Sigmoid colon (tissue), 7 donors: ENCODE data around the gene C7. TPM values are rescaled to one million over a fixed set of nuclear protein-coding genes. Genes with fewer than 3 reads are reported as not detected.
"Not testable (repeated sequence)": the region's sequence is repeated elsewhere in the genome, so short reads cannot be mapped to it uniquely, and the experiment has no call there.

ENCODE experiments used
- DNase-seq: peaks from one replicate; pipeline ENCODE4 v3.0.0-alpha.2; 2019
- H3K27ac ChIP-seq, 4 donors: fragments of 200-600 bp; sonication (generic); one replicate each; pipeline ENCODE4 v1.5.1; 2016 to 2019; ENCODE audit warnings: mild to moderate bottlenecking in 1 of 4
- H3K27me3 ChIP-seq, 3 donors: fragments of 200-600 bp; sonication (generic); one replicate each; pipeline ENCODE4 v1.5.1; 2019; ENCODE audit warnings: mild to moderate bottlenecking in 1 of 3
- H3K36me3 ChIP-seq, 4 donors: fragments of 200-600 bp; sonication (generic); one replicate each; pipeline ENCODE4 v1.5.1; 2016 to 2019
- H3K4me1 ChIP-seq, 4 donors: fragments of 200-600 bp; sonication (generic); one replicate each; pipeline ENCODE4 v1.5.1; 2017 to 2019
- H3K4me3 ChIP-seq, 4 donors: fragments of 200-600 bp; sonication (generic); one replicate each; pipeline ENCODE4 v1.5.1; 2017 to 2019; ENCODE audit warnings: mild to moderate bottlenecking in 2 of 4, moderate library complexity in 1 of 4
- H3K9me3 ChIP-seq, 4 donors: fragments of 200-600 bp in 3 of 4; sonication (generic) in 3 of 4; one replicate each; pipeline versions ENCODE4 v1.5.1 to v1.6.1; 2013 to 2019
- EP300 ChIP-seq, 4 donors: sonication (generic); formaldehyde crosslinking; IDR thresholded peaks; one replicate each; pipeline ENCODE4 v1.6.1; 2017; ENCODE audit warnings: antibody characterized with exemption in 4 of 4
- POLR2A ChIP-seq, 2 donors: fragments of 450-650 bp; IDR thresholded peaks; one replicate each; pipeline ENCODE4 v1.6.1; 2016; ENCODE audit warnings: antibody characterized with exemption in 2 of 2, mild to moderate bottlenecking in 2 of 2, moderate library complexity in 2 of 2
- POLR2AphosphoS5 ChIP-seq, 4 donors: sonication (generic); formaldehyde crosslinking; IDR thresholded peaks; one replicate each; pipeline ENCODE4 v1.6.1; 2017; ENCODE audit warnings: antibody characterized with exemption in 4 of 4
- WGBS, 2 donors: extraction: QIAGEN DNeasy Blood & Tissue Kit; methylation state at CpG; one replicate each; pipeline ENCODE4 v1.1.7; 2013; 5-methylcytosine and 5-hydroxymethylcytosine counted together
- intact Hi-C: fragments of 100-400 bp; cut with DNase I; formaldehyde crosslinking; loops from one replicate; pipeline ENCODE4 v1.15.1; 2023
- polyA plus RNA-seq, 3 donors: library from polyadenylated mRNA; stranded (reverse); fragments of 200-250 nt; gene quantifications; one replicate each; pipeline ENCODE4 v1.2.3, GENCODE V29; 2013
- total RNA-seq, 4 donors: library from RNA; depleted of rRNA; stranded (reverse); fragments of >200 nt; gene quantifications; one replicate each; pipeline ENCODE4 v1.1.0, GENCODE V29; 2016
- TF ChIP-seq, protein P1 (sequence below), 4 experiments: fragments of 450-650 bp in 3 of 4; fragments of 200-600 bp in 1 of 4; IDR thresholded peaks; one replicate each; pipeline ENCODE4 v1.5.1; 2016 to 2019; ENCODE audit warnings: antibody characterized with exemption in 4 of 4, mild to moderate bottlenecking in 3 of 4, moderate library complexity in 2 of 4
- donor health status: healthy with polysubstance abuse.
- donor health status: Bipolar disorder and iron deficiency.
- donor health status: healthy.

C7 gene
- total and polyA plus RNA-seq, 7 donors: 6.2 to 799 (median 267) TPM

DNA sequence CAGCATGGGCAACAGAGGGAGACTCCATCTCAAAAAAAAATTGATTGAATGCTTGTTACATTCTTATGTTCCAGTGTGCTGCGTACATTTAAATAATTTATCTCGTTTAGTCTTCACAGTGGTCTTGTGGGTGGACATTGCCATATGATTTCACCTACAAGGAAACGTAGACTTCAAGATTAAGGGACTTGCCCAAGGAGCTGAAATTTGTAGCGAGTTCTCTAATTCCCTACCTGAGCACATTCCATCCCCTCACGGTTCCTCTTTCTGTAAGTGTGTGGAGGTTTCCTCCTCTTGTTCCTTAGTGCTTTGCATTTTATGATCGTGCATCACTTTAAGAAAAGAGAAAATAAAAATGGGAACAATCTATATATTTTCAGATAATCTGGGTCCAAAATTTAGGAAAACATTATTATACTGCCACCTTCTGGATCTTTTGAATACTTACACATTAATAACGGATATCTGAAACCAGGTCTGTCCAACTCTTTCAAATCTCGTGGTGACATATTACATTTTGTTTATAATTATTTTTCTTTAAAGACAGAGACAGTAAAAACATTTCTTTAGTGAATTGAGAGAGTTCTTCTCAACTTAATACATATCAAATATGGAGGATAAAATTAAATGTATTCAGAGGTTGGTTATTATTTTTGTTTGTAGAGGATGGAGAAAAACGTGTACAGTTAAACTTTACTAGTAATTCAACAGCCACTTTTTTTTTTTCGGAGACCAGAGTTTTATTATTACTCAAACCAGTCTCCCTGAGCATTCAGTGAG, 29.9 kb upstream of the C7 start:
- Histone ChIP-seq H3K36me3 (no peaks in the 10 kb centered on the region), H3K27me3 (no peaks in the 10 kb centered on the region), H3K27ac (no peak overlapping the region), H3K4me3 (no peak overlapping the region), H3K4me1 (no peaks in the 10 kb centered on the region), H3K9me3 (no peaks in the 10 kb centered on the region)
- intact Hi-C loops: loop anchor here (2.0 to 5.0 kb wide), 2 partner anchors 125 to 1297 kb away; partner anchors contain the start of gene TTC33
- no peak for TF ChIP-seq EP300 (IDR thresholded peaks at IDR 0.05)
- TF ChIP-seq, protein P1, sequence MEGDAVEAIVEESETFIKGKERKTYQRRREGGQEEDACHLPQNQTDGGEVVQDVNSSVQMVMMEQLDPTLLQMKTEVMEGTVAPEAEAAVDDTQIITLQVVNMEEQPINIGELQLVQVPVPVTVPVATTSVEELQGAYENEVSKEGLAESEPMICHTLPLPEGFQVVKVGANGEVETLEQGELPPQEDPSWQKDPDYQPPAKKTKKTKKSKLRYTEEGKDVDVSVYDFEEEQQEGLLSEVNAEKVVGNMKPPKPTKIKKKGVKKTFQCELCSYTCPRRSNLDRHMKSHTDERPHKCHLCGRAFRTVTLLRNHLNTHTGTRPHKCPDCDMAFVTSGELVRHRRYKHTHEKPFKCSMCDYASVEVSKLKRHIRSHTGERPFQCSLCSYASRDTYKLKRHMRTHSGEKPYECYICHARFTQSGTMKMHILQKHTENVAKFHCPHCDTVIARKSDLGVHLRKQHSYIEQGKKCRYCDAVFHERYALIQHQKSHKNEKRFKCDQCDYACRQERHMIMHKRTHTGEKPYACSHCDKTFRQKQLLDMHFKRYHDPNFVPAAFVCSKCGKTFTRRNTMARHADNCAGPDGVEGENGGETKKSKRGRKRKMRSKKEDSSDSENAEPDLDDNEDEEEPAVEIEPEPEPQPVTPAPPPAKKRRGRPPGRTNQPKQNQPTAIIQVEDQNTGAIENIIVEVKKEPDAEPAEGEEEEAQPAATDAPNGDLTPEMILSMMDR (IDR thresholded peaks at IDR 0.05): peak; percentile 8 to 51 (median 26)
- 28 to 40% methylated on average over 10 of the region's 10 CpGs for WGBS, 2 donors
- no peak for DNase-seq

DNA sequence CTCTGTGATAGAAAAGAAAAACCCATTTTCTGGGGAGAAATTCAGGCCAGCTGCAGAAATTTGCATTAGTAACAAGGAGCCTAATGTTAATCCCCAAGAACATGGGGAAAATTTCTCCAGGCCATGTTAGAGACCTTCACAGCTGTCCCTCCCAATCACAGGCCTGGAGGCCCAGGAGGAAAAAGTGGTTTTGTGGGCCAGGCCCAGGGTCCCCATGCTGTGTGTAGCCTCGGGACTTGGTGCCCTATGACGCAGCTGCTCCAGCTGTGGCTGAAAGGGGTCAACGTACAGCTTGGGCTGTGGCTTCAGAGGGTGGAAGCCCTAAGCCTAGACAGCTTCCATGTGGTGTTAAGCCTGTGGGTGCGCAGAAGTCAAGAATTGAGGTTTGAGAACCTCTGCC, 27.0 kb upstream of the C7 start:
- no peak for TF ChIP-seq POLR2A (IDR thresholded peaks at IDR 0.05)
- TF ChIP-seq POLR2AphosphoS5 (IDR thresholded peaks at IDR 0.05): no peak
- no peak for TF ChIP-seq EP300 (IDR thresholded peaks at IDR 0.05)
- TF ChIP-seq, protein P1 (IDR thresholded peaks at IDR 0.05): no peak
- intact Hi-C loops: no loop called here
- 93 to 95% methylated on average over 4 of the region's 4 CpGs for WGBS, 2 donors
- Histone ChIP-seq H3K4me1 (no peaks in the 10 kb centered on the region), H3K27ac (no peak overlapping the region), H3K27me3 (no peaks in the 10 kb centered on the region), H3K36me3 (no peaks in the 10 kb centered on the region), H3K9me3 (no peaks in the 10 kb centered on the region), H3K4me3 (no peak overlapping the region)
- DNase-seq: no peak

DNA sequence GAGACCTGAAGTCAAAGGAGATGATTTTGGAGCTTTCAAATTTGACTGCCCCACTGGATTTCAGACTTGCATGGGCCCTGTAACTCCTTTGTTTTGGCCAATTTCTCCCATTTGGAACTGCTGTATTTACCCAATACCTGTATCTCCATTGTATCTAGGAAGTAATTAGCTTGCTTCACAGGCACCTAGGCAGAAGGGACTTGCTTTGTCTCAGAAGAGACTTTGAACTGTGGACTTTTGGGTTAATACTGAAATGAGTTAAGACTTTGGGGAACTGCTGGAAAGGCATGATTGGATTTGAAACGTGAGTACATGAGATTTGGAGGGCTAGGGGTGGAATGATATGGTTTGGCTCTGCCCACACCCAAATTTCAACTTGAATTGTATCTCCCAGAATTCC, 26.2 kb upstream of the C7 start:
- intact Hi-C loops: not testable (repeated sequence)

DNA sequence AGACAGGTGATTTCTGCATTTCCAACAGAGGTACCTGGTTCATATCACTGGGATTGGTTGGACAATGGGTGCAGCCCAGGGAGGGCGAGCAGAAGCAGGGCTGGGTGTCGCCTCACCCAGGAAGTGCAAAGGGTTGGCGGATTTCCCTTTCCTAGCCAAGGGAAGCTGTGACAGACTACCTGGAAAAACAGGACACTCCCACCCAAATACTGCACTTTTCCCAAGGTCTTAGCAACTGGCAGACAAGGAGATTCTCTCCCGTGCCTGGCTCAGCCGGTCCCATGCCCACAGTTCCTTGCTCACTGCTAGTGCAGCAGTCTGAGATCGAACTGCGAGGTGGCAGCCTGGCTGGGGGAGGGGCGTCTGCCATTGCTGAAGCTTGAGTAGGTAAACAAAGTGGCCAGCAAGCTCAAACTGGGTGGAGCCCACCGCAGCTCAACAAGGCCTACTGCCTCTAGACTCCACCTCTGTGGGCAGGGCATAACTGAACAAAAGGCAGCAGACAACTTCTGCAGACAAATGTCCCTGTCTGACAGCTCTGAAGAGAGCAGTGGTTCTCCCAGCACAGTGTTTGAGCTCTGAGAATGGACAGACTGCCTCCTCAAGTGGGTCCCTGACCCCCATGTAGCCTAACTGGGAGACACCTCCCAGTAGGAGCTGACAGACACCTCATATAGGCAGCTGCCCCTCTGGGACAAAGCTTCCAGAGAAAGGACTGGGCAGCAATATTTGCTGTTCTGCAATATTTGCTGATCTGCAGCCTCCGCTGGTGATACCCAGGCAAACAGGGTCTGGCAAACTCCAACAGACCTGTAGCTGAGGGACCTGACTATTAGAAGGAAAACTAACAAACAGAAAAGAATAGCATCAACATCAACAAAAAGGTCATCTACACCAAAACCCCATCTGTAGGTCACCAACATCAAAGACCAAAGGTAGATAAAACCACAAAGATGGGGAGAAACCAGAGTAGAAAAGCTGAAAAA, 13.6 kb upstream of the C7 start:
- H3K36me3 ChIP-seq, H3K27me3 ChIP-seq, H3K9me3 ChIP-seq, intact Hi-C loops, H3K4me3 ChIP-seq, H3K27ac ChIP-seq, H3K4me1 ChIP-seq, DNase-seq: not testable (repeated sequence)
- WGBS, 2 donors: 76 to 77% methylated on average over 10 of the region's 10 CpGs

More for the DNA sequence above, 26.2 kb upstream of the C7 start:
- H3K4me3 ChIP-seq, DNase-seq, H3K27me3 ChIP-seq, H3K9me3 ChIP-seq, H3K27ac ChIP-seq, H3K36me3 ChIP-seq, H3K4me1 ChIP-seq: not testable (repeated sequence)
- 12 to 60% methylated on average over 1 of the region's 1 CpG for WGBS, 2 donors

DNA sequence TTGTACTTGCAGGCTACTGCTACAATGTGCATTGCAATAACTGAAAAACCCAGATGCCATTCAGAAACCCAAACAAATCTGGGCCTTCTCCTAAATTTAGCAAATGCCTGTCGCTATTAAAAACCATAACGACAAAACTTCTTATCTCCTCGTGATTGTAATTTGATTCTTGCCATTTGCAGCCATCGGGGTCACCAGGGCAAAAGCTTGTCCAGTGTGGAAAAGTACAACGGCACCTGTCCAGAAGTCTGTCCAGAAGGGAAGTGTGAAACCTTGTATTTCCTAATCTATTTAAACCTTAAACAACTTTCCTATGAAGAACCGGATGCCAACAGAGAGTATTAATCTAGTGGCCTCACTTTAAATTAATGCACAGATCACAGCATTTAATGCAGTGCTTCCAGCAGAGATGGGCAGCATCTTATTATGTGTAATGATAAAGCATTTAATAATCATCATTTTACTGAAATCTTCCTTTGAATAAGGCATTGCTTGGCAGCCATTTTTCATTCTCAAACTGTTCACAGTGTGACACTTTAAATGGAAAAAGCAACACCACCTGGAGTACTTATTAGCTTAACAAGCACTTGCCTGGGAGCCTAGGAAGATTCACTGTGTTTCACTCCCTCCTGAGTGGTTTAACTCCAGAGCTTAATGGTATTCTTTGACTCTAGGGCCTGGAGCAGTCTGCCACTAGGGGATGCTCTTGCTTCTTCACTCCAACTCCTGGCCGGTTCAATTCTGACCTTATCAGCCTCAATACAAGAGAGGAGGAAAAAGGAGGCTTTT, 4.9 kb upstream of the C7 start:
- intact Hi-C loops: loop anchor here (10.0 kb wide), 1 partner anchor 940 kb away; no protein-coding TSS in a partner anchor
- no peak overlapping the region for H3K4me3 ChIP-seq
- TF ChIP-seq POLR2A (IDR thresholded peaks at IDR 0.05): no peak
- TF ChIP-seq, protein P1 (IDR thresholded peaks at IDR 0.05): peak; percentile 30 to 83 (median 69)
- peak; percentile 75 for DNase-seq
- no peaks in the 10 kb centered on the region for H3K36me3 ChIP-seq
- no peaks in the 10 kb centered on the region for H3K9me3 ChIP-seq
- no peaks in the 10 kb centered on the region for H3K27me3 ChIP-seq
- 64 to 65% methylated on average over 7 of the region's 7 CpGs for WGBS, 2 donors
- H3K4me1 ChIP-seq: peaks cover 0 to 5% (median 2%) of the 10 kb centered on the region in 4 donors
- peak overlapping the region in 1 of 4 donors; percentile 40 for H3K27ac ChIP-seq
